Esophagus mucosa (tissue), 1 donor: Measurements from ENCODE around the gene ACTG2. TPM values are rescaled to one million over a fixed set of nuclear protein-coding genes. Genes with fewer than 3 reads are reported as not detected.

Experiments used
- ATAC-seq: fragments of 200-7000 bp; cut with Tn5 transposase; one replicate; pipeline ENCODE4 v1.9.1; 2020
- total RNA-seq: library from RNA; stranded (reverse); gene quantifications from one replicate; pipeline ENCODE4 v1.2.4, GENCODE V29; 2023
- donor health status: DM: yes; HTN: yes; CAD: no.

Gene ACTG2
- total RNA-seq, 1 donor from 2014 or later = 40.8 TPM

DNA sequence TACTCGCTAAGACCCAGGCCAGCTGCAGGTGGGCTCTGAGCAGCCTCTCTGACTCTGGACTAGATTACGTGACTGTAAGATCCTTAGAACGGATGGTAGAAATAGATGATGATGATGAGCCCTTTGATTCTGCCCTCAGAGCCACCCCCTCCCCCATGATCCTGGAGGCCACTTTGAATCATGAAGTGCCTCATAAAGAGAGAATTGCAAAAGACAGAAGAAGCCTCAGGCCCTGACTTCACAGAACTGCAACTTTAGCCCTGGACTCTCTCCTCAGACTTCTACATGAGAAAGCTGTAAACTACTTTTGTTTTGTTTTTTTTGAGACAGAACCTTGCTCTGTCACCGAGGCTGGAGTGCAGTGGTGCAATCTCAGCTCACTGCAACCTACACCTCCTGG lies 76.5 kb downstream of the ACTG2 start:
- ATAC-seq = no peak

Other genes starting within 250 kb of the ACTG2 start
- gene TPRKB, start 155.7 kb upstream of the ACTG2 start, total RNA-seq = 28.3 TPM
- 28.8 TPM for gene DUSP11, start 112.9 kb upstream of the ACTG2 start, total RNA-seq
- not detected for gene C2orf78, start 108.8 kb upstream of the ACTG2 start, total RNA-seq
- 33.5 TPM for gene STAMBP, start 64.0 kb upstream of the ACTG2 start, total RNA-seq
- 38.3 TPM for gene DGUOK, start 33.9 kb downstream of the ACTG2 start, total RNA-seq
- gene TET3, start 91.9 kb downstream of the ACTG2 start, total RNA-seq = 18.8 TPM